OCI-LY1 (cell line): ENCODE results near the gene SSBP4.

Experiments used
- H2AFZ ChIP-seq: fragments of 200-600 bp; sonication (generic), shearing (Covaris generic); 2 replicates; pipeline ENCODE4 v1.6.0; 2014; ENCODE audit warnings: antibody characterized with exemption, mild to moderate bottlenecking, low read length
- H3F3A ChIP-seq: fragments of 200-600 bp; sonication (generic), shearing (Covaris generic); 2 replicates; pipeline ENCODE4 v1.6.0; 2014; ENCODE audit warnings: mild to moderate bottlenecking, antibody characterized with exemption, low read length, moderate library complexity; ENCODE audit not compliant: insufficient read depth
- H3K27ac ChIP-seq: fragments of 200-600 bp; sonication (generic); 2 replicates; pipeline ENCODE4 v1.5.1; 2014; ENCODE audit warnings: low read length, mixed run types, mild to moderate bottlenecking, low read depth; ENCODE audit not compliant: poor library complexity, severe bottlenecking
- H3K27me3 ChIP-seq: fragments of 200-600 bp; sonication (generic); 2 replicates; pipeline ENCODE4 v1.6.0; 2014; ENCODE audit warnings: antibody characterized with exemption, mild to moderate bottlenecking, low read length, moderate library complexity; ENCODE audit not compliant: insufficient read depth
- H3K36me3 ChIP-seq: fragments of 200-600 bp; sonication (generic); 2 replicates; pipeline ENCODE4 v1.6.1; 2014; ENCODE audit warnings: mild to moderate bottlenecking, antibody characterized with exemption, low read length, moderate library complexity, mixed read lengths; ENCODE audit not compliant: insufficient read depth
- H3K4me1 ChIP-seq: fragments of 200-600 bp; sonication (generic); 2 replicates; pipeline ENCODE4 v1.5.1; 2014; ENCODE audit warnings: mild to moderate bottlenecking, low read length, moderate library complexity; ENCODE audit not compliant: insufficient read depth, severe bottlenecking
- H3K4me2 ChIP-seq: fragments of 200-600 bp; sonication (generic), shearing (Covaris generic); 2 replicates; pipeline ENCODE4 v1.6.1; 2014; ENCODE audit warnings: low read length
- H3K4me3 ChIP-seq: fragments of 200-600 bp; sonication (generic); 2 replicates; pipeline ENCODE4 v1.5.1; 2014; ENCODE audit warnings: low read length, low read depth, mild to moderate bottlenecking, mixed read lengths; ENCODE audit not compliant: poor library complexity, severe bottlenecking
- H3K79me2 ChIP-seq: fragments of 200-600 bp; shearing (Covaris generic); 2 replicates; pipeline ENCODE4 v1.6.1; 2016; ENCODE audit warnings: mixed run types, low read length, mixed read lengths; ENCODE audit not compliant: insufficient read depth
- H3K9ac ChIP-seq: fragments of 200-600 bp; sonication (generic), shearing (Covaris generic); 2 replicates; pipeline ENCODE4 v1.6.1; 2014; ENCODE audit warnings: mild to moderate bottlenecking, low read length, mixed read lengths
- H3K9me2 ChIP-seq: fragments of 200-600 bp; sonication (generic), shearing (Covaris generic); 2 replicates; pipeline ENCODE4 v1.6.1; 2014; ENCODE audit warnings: low read depth, mild to moderate bottlenecking, low read length, mixed read lengths
- H3K9me3 ChIP-seq: fragments of 200-600 bp; shearing (Covaris generic); 2 replicates; pipeline ENCODE4 v1.6.1; 2014; ENCODE audit warnings: low read length, mixed read lengths
- H4K20me1 ChIP-seq: fragments of 200-600 bp; sonication (generic), shearing (Covaris generic); 2 replicates; pipeline ENCODE4 v1.6.0; 2016; ENCODE audit warnings: mild to moderate bottlenecking, low read length; ENCODE audit not compliant: insufficient read depth
- CTCF ChIP-seq: fragments of 200-600 bp; sonication (generic), shearing (Covaris generic); IDR thresholded peaks from 2 replicates; pipeline ENCODE4 v1.5.1; 2017; ENCODE audit warnings: mild to moderate bottlenecking, antibody characterized with exemption, low read length, moderate library complexity, mixed read lengths
- EZH2 ChIP-seq: fragments of 200-600 bp; sonication (generic), shearing (Covaris generic); IDR thresholded peaks from 2 replicates; pipeline ENCODE4 v1.8.0; 2017; ENCODE audit warnings: borderline replicate concordance, mixed run types, mild to moderate bottlenecking, antibody characterized with exemption, low read length, moderate library complexity, mixed read lengths

SSBP4 gene

GRCh38 chr19:18445262-18445948 lies 26.2 kb downstream of the SSBP4 start:
- Histone ChIP-seq H3K9ac (no peak overlapping the region), H3K27ac (no peak overlapping the region), H3K9me2 (no peaks in the 10 kb centered on the region), H3K27me3 (no peaks in the 10 kb centered on the region), H3K4me3 (no peak overlapping the region), H3K36me3 (peaks cover 36% of the 10 kb centered on the region), H4K20me1 (no peaks in the 10 kb centered on the region), H3K4me1 (no peaks in the 10 kb centered on the region), H3F3A (0 out of 2 replicates have a peak, but pooled peaks cover 4% of the 10 kb centered on the region), H3K9me3 (no peaks in the 10 kb centered on the region), H2AFZ (no peak overlapping the region), H3K4me2 (no peak overlapping the region), H3K79me2 (no peaks in the 10 kb centered on the region)
- TF ChIP-seq CTCF (no peak), EZH2 (no peak)

DNA sequence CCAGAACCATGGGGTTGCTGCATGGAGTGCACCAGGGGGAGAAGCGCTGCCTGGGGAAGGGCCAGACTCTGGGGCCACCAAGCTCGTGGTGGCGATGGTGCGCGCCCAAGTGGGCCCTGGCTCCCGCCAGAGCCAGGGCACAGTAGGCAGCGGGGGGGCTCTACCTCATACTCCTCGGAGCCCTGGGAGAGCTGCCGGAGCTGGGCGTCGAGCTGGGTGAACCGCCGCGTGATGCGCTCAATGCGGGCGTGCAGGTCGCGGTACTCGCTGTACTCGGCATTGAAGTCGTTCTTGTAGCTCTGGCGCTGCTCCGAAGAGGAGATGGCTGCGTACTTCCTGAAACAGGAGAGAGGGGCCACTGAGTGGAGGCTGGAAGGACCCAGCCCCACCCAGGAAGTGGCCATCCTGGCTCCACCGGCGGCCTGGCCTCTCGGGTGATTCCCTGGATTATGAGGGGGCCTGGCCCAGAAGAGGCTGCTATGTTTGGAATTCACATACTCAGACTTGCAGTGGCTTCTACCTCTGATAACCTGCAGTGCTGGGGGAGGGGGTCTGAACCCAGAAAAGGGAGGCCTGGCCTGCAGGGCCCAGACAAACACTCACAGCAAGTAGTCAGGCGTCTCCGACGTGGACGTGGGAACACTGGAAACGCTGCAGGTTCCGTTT lies 27.1 kb downstream of the SSBP4 start:
- TF ChIP-seq CTCF: no peak
- no peak for TF ChIP-seq EZH2
- H4K20me1 ChIP-seq: no peaks in the 10 kb centered on the region
- H3K36me3 ChIP-seq: peaks cover 41% of the 10 kb centered on the region
- 0 out of 2 replicates have a peak, but pooled peaks cover 4% of the 10 kb centered on the region for H3F3A ChIP-seq
- no peaks in the 10 kb centered on the region for H3K27me3 ChIP-seq
- no peak overlapping the region for H2AFZ ChIP-seq
- no peaks in the 10 kb centered on the region for H3K4me1 ChIP-seq
- no peaks in the 10 kb centered on the region for H3K9me3 ChIP-seq
- H3K4me3 ChIP-seq: no peak overlapping the region
- H3K9ac ChIP-seq: no peak overlapping the region
- no peaks in the 10 kb centered on the region for H3K79me2 ChIP-seq
- H3K9me2 ChIP-seq: no peaks in the 10 kb centered on the region
- no peak overlapping the region for H3K4me2 ChIP-seq
- H3K27ac ChIP-seq: no peak overlapping the region

DNA sequence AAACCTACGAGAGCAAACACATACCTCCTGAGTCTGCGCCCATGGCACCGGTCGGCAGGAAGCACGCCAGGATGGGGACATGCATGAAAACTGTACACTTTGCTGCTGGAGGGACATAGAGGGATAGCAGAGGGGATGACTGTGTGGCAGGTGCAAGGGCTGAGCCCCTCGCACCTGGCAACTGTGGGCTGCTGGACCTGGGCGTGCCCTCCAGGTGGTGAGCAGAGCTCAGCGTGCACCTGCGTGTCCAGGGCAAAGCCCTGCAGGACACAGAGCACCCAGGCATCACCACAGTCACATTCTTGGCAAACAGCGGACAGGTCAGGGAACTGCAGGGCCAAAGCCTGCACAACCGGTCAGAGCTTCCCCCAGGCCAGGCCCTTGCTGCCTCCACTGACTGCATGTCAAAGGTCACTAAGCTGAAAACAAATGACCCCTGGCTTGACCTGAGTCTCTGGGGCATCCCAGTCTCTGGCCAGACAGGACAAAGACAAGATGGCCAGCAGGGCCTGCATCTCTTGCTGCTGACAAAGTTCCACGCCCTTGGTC lies 27.7 kb downstream of the SSBP4 start:
- no peak overlapping the region for H3K4me3 ChIP-seq
- H3K27ac ChIP-seq: no peak overlapping the region
- H3K36me3 ChIP-seq: peaks cover 41% of the 10 kb centered on the region
- H3K79me2 ChIP-seq: no peaks in the 10 kb centered on the region
- no peak overlapping the region for H3K4me2 ChIP-seq
- H4K20me1 ChIP-seq: no peaks in the 10 kb centered on the region
- H3K9me2 ChIP-seq: no peaks in the 10 kb centered on the region
- no peak for TF ChIP-seq CTCF
- no peak for TF ChIP-seq EZH2
- no peak overlapping the region for H2AFZ ChIP-seq
- H3K27me3 ChIP-seq: no peaks in the 10 kb centered on the region
- H3K9me3 ChIP-seq: no peaks in the 10 kb centered on the region
- H3F3A ChIP-seq: 0 out of 2 replicates have a peak, but pooled peaks cover 4% of the 10 kb centered on the region
- no peaks in the 10 kb centered on the region for H3K4me1 ChIP-seq
- H3K9ac ChIP-seq: no peak overlapping the region
